Suprapubic skin (tissue), 3 donors: ENCODE measurements around the gene BTBD7.

Experiments
- CTCF ChIP-seq, 2 donors: fragments of 200-600 bp in 1 of 2; fragments of 450-650 bp in 1 of 2; sonication (generic) in 1 of 2; IDR thresholded peaks; one replicate each; pipeline ENCODE4 v1.5.1; 2016 to 2019; ENCODE audit warnings: antibody characterized with exemption in 2 of 2, mild to moderate bottlenecking in 1 of 2, moderate library complexity in 1 of 2
- POLR2AphosphoS5 ChIP-seq, 3 donors: sonication (generic); formaldehyde crosslinking; IDR thresholded peaks; one replicate each; pipeline ENCODE4 v1.6.1; 2017; ENCODE audit warnings: antibody characterized with exemption in 3 of 3

GRCh38 chr14:93319958-93320357 is 12.9 kb downstream of the BTBD7 start:
- no peak for TF ChIP-seq CTCF (IDR thresholded peaks at IDR 0.05)
- TF ChIP-seq POLR2AphosphoS5 (IDR thresholded peaks at IDR 0.05), result no peak
